GM12874 (cell line): ENCODE results near the gene MAST4.

Source experiments
- TF ChIP-seq, protein P1 (sequence below): IDR thresholded peaks from 2 replicates; pipeline ENCODE4 v1.5.1; 2011; ENCODE audit warnings: low read depth, mild to moderate bottlenecking, control low read depth, low read length, moderate library complexity; ENCODE audit not compliant: insufficient read depth

Gene MAST4

DNA sequence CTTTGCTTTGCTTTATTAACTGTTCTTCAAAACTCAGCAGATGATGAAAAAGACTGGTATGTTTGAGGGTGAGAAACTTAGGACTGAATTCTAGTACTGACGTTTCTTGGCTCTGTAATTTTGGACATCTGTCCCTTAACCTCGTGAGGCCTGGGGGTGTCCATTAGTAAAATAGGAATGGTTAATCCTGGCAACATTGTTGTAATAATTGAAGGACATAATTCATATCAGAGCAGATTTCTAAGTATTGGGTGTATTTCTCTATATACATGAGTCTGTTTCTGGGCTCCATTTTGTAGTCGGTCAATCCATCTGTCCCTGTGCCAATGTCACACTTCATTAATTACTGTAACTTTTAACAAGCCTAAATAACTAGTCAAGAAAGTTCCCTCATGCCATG, 206.7 kb downstream of the MAST4 start:
- TF ChIP-seq, protein P1, sequence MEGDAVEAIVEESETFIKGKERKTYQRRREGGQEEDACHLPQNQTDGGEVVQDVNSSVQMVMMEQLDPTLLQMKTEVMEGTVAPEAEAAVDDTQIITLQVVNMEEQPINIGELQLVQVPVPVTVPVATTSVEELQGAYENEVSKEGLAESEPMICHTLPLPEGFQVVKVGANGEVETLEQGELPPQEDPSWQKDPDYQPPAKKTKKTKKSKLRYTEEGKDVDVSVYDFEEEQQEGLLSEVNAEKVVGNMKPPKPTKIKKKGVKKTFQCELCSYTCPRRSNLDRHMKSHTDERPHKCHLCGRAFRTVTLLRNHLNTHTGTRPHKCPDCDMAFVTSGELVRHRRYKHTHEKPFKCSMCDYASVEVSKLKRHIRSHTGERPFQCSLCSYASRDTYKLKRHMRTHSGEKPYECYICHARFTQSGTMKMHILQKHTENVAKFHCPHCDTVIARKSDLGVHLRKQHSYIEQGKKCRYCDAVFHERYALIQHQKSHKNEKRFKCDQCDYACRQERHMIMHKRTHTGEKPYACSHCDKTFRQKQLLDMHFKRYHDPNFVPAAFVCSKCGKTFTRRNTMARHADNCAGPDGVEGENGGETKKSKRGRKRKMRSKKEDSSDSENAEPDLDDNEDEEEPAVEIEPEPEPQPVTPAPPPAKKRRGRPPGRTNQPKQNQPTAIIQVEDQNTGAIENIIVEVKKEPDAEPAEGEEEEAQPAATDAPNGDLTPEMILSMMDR = no peak

DNA sequence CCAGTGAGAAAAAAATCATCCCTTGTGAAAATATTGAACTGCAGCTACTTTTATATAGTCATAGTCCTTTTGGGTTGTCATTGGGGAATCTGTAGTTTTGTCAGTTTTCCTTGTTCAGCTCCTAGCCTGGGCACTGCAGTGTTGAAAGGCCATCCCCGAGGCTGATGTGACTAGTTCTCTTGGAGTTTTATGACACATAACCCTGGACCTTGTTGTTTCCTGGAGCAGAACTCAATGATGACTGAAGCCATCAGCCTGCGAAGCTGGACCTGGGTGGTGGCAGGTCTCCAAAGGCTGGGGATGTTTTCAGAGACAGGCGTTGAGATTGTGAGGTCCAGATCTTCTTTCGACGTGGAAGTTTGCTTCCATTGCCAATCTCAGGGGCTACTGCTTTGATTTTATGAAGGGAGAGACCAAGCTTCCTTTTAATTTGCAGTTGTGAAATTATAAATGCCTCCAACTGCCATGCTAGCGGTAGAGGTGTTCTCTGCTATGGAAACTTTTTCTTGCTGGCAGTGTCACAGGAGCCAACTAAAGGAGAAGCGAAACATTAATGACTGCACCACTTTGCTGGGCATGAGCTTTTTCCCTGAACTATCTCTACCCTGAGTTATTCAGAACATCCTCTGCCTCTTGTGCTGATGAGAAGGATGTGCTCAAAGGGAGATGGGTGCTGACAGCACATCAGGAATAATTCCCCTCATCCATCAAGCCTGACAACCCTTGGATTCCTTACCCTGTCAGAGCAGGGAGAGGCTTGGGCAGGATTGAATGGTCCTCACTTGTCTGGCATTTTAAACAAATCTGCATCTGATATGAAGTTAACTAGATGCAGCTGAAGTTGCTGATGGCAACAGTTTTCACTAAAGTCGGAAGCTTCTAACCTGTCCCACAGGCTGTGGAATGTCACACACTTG, 209.6 kb downstream of the MAST4 start:
- TF ChIP-seq, protein P1 = no peak

DNA sequence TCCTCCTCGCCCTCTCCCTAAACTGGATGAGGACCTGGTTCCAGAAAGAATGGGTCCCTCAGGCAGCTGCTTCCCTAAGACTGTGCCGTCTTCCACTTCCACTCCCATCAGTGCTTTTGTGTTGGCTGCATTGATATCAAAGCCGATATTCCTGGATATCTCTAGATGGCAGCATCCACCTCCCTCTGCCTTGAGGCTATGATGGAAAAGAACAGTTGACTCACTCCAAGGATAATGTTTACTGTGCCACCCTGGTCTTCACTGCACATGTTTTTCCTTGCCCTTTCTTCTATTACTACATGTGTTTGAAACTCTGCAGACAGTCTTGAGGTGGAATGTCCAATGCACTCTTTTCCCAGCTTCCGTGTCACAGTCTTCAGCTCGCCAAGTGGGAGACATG, 211.6 kb downstream of the MAST4 start:
- TF ChIP-seq, protein P1 = no peak

DNA sequence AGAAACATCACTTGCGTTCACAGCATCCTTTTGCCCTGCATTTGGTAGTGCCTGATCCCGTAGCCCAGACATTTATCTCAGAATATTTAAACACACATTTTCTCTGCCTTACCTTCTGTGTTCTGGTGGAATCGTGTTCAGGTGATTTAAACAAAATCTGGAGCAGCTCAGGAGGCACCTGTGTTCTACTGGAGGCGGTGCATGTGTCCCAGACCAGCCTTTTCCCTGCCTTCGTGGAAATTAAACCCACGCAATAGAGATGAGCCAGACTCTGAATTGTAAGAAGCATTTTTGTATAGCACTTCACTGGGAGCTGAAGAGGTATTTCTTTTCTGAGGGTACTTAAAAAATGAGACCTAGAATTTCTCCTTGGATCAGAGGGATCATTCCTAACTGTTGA, 212.5 kb downstream of the MAST4 start:
- TF ChIP-seq, protein P1 = no peak

GRCh38 chr5:66810151-66810550, 214.0 kb downstream of the MAST4 start:
- TF ChIP-seq, protein P1 = no peak

- TF ChIP-seq, protein P1 = no peak
Measured at GRCh38 chr5:66810848-66811261, 214.7 kb downstream of the MAST4 start.

GRCh38 chr5:66812291-66812690, 216.1 kb downstream of the MAST4 start:
- TF ChIP-seq, protein P1 = no peak
